K562 (cell line): Measurements from ENCODE around the gene TP53BP1. TPM values are rescaled to one million over a fixed set of nuclear protein-coding genes. Genes with fewer than 3 reads are reported as not detected.

Experiments used
- CEBPB ChIP-seq: fragments of 450-650 bp; IDR thresholded peaks from 2 replicates; pipeline ENCODE4 v1.6.1; 2016; ENCODE audit warnings: missing genetic modification characterization, missing compliant biosample characterization
- CEBPG ChIP-seq, 3 experiments: fragments of 200-800 bp in 1 of 3; sonication (Bioruptor generic) in 1 of 3; sonication (generic) in 1 of 3; formaldehyde crosslinking in 1 of 3; IDR thresholded peaks in 2 of 3; conservative IDR thresholded peaks in 1 of 3; 2 replicates each; pipeline versions ENCODE4 v1.6.1 to v1.8.0; 2016 to 2022; ENCODE audit warnings: missing compliant biosample characterization in 2 of 3, missing genetic modification characterization in 2 of 3, mild to moderate bottlenecking in 1 of 3, missing genetic modification reagents in 1 of 3
- HNRNPUL1 ChIP-seq: fragments of 200-400 bp; formaldehyde crosslinking; IDR thresholded peaks from 2 replicates; pipeline ENCODE4 v1.6.1; 2017; ENCODE audit warnings: low read length
- ZNF143 ChIP-seq: sonication (generic); formaldehyde crosslinking; IDR thresholded peaks from 2 replicates; pipeline ENCODE4 v1.9.0; 2022; ENCODE audit warnings: mild to moderate bottlenecking, missing genetic modification reagents
- polyA plus RNA-seq, 8 experiments: library from polyadenylated mRNA; depleted of rRNA in 4 of 8; stranded (reverse) in 5 of 8; unstranded in 3 of 8; fragments of >200 nt; fragmentation: Nextera tagmentation in 2 of 8; fragmentation: Illumina TruSeq in 1 of 8; extraction: Ambion mirVana in 2 of 8; extraction: Trizol in 1 of 8; gene quantifications; 2 replicates each; pipeline versions ENCODE4 v1.2.1 to v1.2.3, GENCODE V29; 2011 to 2014; ENCODE audit warnings: inconsistent platforms in 1 of 8, missing spikeins in 1 of 8
- total RNA-seq, 7 experiments: library from RNA; depleted of rRNA in 6 of 7; stranded (reverse); fragments of >200 nt in 6 of 7; fragmentation: Illumina TruSeq in 2 of 7; extraction: Trizol in 2 of 7; gene quantifications; 2 replicates each; pipeline versions ENCODE4 v1.2.1 to v1.2.3, GENCODE V29; 2011 to 2021; ENCODE audit warnings: low replicate concordance in 1 of 7
- TF ChIP-seq, protein P1 (sequence below): fragments of 450-650 bp; IDR thresholded peaks from 2 replicates; pipeline ENCODE4 v1.6.1; 2017; ENCODE audit warnings: mild to moderate bottlenecking, moderate library complexity
- TF ChIP-seq, protein P2 (sequence below): fragments of 450-650 bp; formaldehyde crosslinking; IDR thresholded peaks from 2 replicates; pipeline ENCODE4 v1.4.0; 2020; ENCODE audit warnings: mild to moderate bottlenecking, moderate library complexity
- TF ChIP-seq, protein P3 (sequence below): fragments of 450-650 bp; IDR thresholded peaks from 2 replicates; pipeline ENCODE4 v1.6.1; 2017; ENCODE audit warnings: antibody characterized with exemption, mild to moderate bottlenecking

Gene TP53BP1
- total and polyA plus RNA-seq, 9 of the 15 experiments (the other 6 are each of a cell fraction or from before 2014, with no cell fraction given): 5.7 to 63.3 (median 30.9) TPM

DNA sequence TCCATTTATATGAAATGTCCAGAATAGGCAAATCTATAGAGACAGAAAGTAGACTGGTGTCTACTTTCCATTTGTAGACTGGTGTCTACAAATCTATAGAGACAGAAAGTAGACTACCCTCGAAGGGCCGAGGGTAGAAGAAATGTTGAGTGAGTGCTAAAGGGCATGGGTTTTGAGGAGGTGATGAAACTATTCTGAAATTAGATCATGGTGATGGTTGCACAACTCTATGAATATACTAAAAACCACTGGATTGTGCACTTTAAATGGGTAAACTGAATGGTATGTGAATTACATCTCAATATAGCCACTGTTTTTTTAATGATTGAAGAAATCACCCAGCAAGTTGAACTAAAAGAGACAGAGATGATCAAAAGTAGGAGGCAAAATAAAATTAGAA lies 27.9 kb downstream of the TP53BP1 start (continued):
- TF ChIP-seq CEBPG (CRISPR knock-in tag; IDR thresholded peaks at IDR 0.05) (no peak), CEBPG (tag; conservative IDR thresholded peaks at IDR 0.05 in 1 of 2, IDR thresholded peaks at IDR 0.05 in 1 of 2) (peak; percentile 56 to 90), ZNF143 (CRISPR knock-in tag) (no peak), CEBPB (peak; percentile 61; the same call in 1 of the 2 replicates), HNRNPUL1 (no peak)
- TF ChIP-seq, protein P1, sequence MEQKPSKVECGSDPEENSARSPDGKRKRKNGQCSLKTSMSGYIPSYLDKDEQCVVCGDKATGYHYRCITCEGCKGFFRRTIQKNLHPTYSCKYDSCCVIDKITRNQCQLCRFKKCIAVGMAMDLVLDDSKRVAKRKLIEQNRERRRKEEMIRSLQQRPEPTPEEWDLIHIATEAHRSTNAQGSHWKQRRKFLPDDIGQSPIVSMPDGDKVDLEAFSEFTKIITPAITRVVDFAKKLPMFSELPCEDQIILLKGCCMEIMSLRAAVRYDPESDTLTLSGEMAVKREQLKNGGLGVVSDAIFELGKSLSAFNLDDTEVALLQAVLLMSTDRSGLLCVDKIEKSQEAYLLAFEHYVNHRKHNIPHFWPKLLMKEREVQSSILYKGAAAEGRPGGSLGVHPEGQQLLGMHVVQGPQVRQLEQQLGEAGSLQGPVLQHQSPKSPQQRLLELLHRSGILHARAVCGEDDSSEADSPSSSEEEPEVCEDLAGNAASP: no peak
- TF ChIP-seq, protein P2, sequence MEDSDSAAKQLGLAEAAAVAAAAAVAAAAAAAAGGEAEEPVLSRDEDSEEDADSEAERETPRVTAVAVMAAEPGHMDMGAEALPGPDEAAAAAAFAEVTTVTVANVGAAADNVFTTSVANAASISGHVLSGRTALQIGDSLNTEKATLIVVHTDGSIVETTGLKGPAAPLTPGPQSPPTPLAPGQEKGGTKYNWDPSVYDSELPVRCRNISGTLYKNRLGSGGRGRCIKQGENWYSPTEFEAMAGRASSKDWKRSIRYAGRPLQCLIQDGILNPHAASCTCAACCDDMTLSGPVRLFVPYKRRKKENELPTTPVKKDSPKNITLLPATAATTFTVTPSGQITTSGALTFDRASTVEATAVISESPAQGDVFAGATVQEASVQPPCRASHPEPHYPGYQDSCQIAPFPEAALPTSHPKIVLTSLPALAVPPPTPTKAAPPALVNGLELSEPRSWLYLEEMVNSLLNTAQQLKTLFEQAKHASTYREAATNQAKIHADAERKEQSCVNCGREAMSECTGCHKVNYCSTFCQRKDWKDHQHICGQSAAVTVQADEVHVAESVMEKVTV (CRISPR knock-in tag): no peak
- TF ChIP-seq, protein P3, sequence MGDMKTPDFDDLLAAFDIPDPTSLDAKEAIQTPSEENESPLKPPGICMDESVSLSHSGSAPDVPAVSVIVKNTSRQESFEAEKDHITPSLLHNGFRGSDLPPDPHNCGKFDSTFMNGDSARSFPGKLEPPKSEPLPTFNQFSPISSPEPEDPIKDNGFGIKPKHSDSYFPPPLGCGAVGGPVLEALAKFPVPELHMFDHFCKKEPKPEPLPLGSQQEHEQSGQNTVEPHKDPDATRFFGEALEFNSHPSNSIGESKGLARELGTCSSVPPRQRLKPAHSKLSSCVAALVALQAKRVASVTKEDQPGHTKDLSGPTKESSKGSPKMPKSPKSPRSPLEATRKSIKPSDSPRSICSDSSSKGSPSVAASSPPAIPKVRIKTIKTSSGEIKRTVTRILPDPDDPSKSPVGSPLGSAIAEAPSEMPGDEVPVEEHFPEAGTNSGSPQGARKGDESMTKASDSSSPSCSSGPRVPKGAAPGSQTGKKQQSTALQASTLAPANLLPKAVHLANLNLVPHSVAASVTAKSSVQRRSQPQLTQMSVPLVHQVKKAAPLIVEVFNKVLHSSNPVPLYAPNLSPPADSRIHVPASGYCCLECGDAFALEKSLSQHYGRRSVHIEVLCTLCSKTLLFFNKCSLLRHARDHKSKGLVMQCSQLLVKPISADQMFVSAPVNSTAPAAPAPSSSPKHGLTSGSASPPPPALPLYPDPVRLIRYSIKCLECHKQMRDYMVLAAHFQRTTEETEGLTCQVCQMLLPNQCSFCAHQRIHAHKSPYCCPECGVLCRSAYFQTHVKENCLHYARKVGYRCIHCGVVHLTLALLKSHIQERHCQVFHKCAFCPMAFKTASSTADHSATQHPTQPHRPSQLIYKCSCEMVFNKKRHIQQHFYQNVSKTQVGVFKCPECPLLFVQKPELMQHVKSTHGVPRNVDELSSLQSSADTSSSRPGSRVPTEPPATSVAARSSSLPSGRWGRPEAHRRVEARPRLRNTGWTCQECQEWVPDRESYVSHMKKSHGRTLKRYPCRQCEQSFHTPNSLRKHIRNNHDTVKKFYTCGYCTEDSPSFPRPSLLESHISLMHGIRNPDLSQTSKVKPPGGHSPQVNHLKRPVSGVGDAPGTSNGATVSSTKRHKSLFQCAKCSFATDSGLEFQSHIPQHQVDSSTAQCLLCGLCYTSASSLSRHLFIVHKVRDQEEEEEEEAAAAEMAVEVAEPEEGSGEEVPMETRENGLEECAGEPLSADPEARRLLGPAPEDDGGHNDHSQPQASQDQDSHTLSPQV: no peak
- TF ChIP-seq, all 486 proteins: peak for 3
